Right forelimb (tissue), 1 donor: Measurements from ENCODE around the gene CDC23.
A peak's percentile ranks its signal among the peaks of the same experiment; 100 is the strongest.

Experiments used
- DNase-seq: peaks from one replicate; pipeline ENCODE4 v3.0.0-alpha.2; 2018

The CDC23 gene

GRCh38 chr5:138138949-138139780 is 74.0 kb downstream of the CDC23 start, which contains the start of gene NME5:
TSS of gene NME5 (minus strand) at chr5:138139428. CDS start at chr5:138138780, 648 bp downstream.
- peak; percentile 74 for DNase-seq
